Adrenal gland (tissue), 5 donors: Measurements from ENCODE around the gene UBL3.
A peak's percentile ranks its signal among the peaks of the same experiment; 100 is the strongest.

Experiments used
- POLR2A ChIP-seq, 2 donors: fragments of 450-650 bp; IDR thresholded peaks; one replicate each; pipeline ENCODE4 v1.6.1; 2017; ENCODE audit warnings: antibody characterized with exemption in 2 of 2, mild to moderate bottlenecking in 2 of 2, moderate library complexity in 1 of 2
- TF ChIP-seq, protein P1 (sequence below), 6 experiments: fragments of 450-650 bp in 4 of 6; fragments of 200-600 bp in 2 of 6; sonication (generic) in 1 of 6; IDR thresholded peaks; 1 replicate in 5 of 6; 2 replicates in 1 of 6; pipeline versions ENCODE4 v1.5.1 to v1.8.0; 2016 to 2021; ENCODE audit warnings: antibody characterized with exemption in 6 of 6, mild to moderate bottlenecking in 2 of 6, moderate library complexity in 1 of 6
- donor health status: DM: no; HTN: no; CAD: no.

DNA sequence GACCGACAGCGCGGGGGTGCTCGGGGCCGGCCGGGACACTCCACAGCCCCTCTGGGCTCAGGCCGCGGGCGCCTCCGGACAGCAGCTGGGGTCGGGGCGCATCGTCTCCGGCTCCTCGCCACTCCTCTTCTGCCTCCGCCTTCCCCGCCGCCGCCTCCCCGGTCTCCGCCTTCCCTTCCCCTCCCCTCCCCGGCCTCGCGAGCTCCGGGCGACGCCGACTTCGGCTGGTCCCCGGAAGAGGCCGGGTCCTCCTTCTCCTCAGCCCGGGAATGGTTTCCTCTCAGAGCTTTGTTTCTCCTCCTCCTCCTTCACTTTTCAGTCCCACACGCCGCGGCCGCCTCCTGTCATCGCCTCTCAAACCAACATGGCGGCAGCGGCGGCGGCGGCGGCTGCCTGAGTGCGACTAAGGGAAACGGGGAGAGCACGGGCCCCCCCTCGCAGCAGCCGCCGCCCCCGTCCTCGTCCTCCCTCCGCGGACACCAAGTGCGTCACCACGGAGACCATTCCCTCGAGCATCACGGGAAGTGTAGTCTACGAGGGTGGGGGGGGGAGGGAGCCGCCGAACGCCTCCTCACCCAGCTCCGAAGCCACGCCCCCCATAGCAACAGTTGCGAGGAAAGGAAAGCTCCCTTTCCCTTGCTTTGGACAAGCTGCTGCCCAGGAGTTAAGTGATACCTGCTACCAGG is at the start of gene UBL3:
- TF ChIP-seq, protein P1, sequence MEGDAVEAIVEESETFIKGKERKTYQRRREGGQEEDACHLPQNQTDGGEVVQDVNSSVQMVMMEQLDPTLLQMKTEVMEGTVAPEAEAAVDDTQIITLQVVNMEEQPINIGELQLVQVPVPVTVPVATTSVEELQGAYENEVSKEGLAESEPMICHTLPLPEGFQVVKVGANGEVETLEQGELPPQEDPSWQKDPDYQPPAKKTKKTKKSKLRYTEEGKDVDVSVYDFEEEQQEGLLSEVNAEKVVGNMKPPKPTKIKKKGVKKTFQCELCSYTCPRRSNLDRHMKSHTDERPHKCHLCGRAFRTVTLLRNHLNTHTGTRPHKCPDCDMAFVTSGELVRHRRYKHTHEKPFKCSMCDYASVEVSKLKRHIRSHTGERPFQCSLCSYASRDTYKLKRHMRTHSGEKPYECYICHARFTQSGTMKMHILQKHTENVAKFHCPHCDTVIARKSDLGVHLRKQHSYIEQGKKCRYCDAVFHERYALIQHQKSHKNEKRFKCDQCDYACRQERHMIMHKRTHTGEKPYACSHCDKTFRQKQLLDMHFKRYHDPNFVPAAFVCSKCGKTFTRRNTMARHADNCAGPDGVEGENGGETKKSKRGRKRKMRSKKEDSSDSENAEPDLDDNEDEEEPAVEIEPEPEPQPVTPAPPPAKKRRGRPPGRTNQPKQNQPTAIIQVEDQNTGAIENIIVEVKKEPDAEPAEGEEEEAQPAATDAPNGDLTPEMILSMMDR (IDR thresholded peaks at IDR 0.05) = no peak
- peak; percentile 82 to 83 for TF ChIP-seq POLR2A (IDR thresholded peaks at IDR 0.05)
